B cell (primary cell): ENCODE results near the gene CC2D2A. TPM values are rescaled to one million over a fixed set of nuclear protein-coding genes. Genes with fewer than 3 reads are reported as not detected.

Experiments used
- ATAC-seq: fragments of 200-7000 bp; cut with Tn5 transposase; one replicate; pipeline ENCODE4 v1.10.0; 2021; ENCODE audit warnings: low read depth, mild to moderate bottlenecking, moderate number of reproducible peaks, moderate library complexity
- CTCF ChIA-PET: fragments of 350-600 bp; sonication (Branson Sonifier 250); formaldehyde crosslinking; loops from one replicate; lab custom pipeline; 2021; ENCODE audit warnings: antibody characterized with exemption, inconsistent platforms; lab: Charles Lee
- POLR2A ChIA-PET: fragments of 350-600 bp; sonication (Branson Sonifier 250); formaldehyde crosslinking; loops from one replicate; lab custom pipeline; 2021; ENCODE audit warnings: antibody characterized with exemption; lab: Charles Lee
- DNase-seq: peaks from one replicate; pipeline ENCODE4 v3.0.0; 2013
- H2AFZ ChIP-seq: 2 replicates; pipeline ENCODE4 v1.6.1; 2012; ENCODE audit warnings: mild to moderate bottlenecking, low read depth, low read length; ENCODE audit not compliant: insufficient read depth, poor library complexity, severe bottlenecking
- H3K27ac ChIP-seq, 2 donors: 1 replicate in 1 of 2; 2 replicates in 1 of 2; pipeline ENCODE4 v1.5.1; 2012 to 2013; ENCODE audit warnings: low read length in 2 of 2, mild to moderate bottlenecking in 2 of 2, moderate library complexity in 1 of 2
- H3K27me3 ChIP-seq, 4 experiments: fragments of 200-600 bp in 1 of 4; sonication (generic) in 1 of 4; replicated peaks in 1 of 4; 1 replicate in 2 of 4; 2 replicates in 2 of 4; pipeline versions ENCODE4 v1.6.1 to v1.7.0; 2013 to 2016; ENCODE audit warnings: low read length in 3 of 4, mild to moderate bottlenecking in 2 of 4, mixed read lengths in 1 of 4, moderate library complexity in 1 of 4; ENCODE audit not compliant: insufficient read depth in 4 of 4, control insufficient read depth in 3 of 4; ENCODE audit errors: control extremely low read depth in 1 of 4
- H3K36me3 ChIP-seq, 2 experiments: replicated peaks in 1 of 2; 1 replicate in 1 of 2; 2 replicates in 1 of 2; pipeline versions ENCODE4 v1.6.1 to v1.7.1; 2013; ENCODE audit warnings: low read length in 1 of 2; ENCODE audit not compliant: insufficient read depth in 2 of 2, control insufficient read depth in 1 of 2; ENCODE audit errors: control extremely low read depth in 1 of 2, extremely low read depth in 1 of 2
- H3K4me1 ChIP-seq, 2 donors: fragments of 200-600 bp in 1 of 2; sonication (generic) in 1 of 2; 1 replicate in 1 of 2; 2 replicates in 1 of 2; pipeline versions ENCODE4 v1.5.1 to v1.6.1; 2013 to 2017; ENCODE audit warnings: low read length in 2 of 2; ENCODE audit not compliant: control insufficient read depth in 2 of 2, insufficient read depth in 2 of 2
- H3K4me2 ChIP-seq: replicated peaks from 2 replicates; pipeline ENCODE3; 2012; ENCODE audit warnings: mild to moderate bottlenecking, low read depth, low read length; ENCODE audit not compliant: poor library complexity, severe bottlenecking
- H3K4me3 ChIP-seq, 5 experiments: fragments of 200-600 bp in 1 of 5; sonication (generic) in 1 of 5; 1 replicate in 3 of 5; 2 replicates in 2 of 5; pipeline versions ENCODE4 v1.5.1 to v1.7.0; 2011 to 2016; ENCODE audit warnings: low read length in 4 of 5, mild to moderate bottlenecking in 4 of 5, low read depth in 2 of 5, control low read depth in 1 of 5, moderate library complexity in 1 of 5; ENCODE audit not compliant: insufficient read depth in 1 of 5; ENCODE audit errors: control extremely low read depth in 1 of 5, extremely low read depth in 1 of 5
- H3K79me2 ChIP-seq: fragments of 200-600 bp; sonication (generic); one replicate; pipeline ENCODE4 v1.6.0; 2016; ENCODE audit warnings: low read length; ENCODE audit not compliant: control insufficient read depth, insufficient read depth
- H3K9ac ChIP-seq: fragments of 200-600 bp; sonication (generic); 2 replicates; pipeline ENCODE4 v1.6.1; 2017; ENCODE audit warnings: mild to moderate bottlenecking, low read length, moderate library complexity
- H3K9me3 ChIP-seq, 3 donors: one replicate each; pipeline versions ENCODE4 v1.6.1 to v1.7.1; 2013; ENCODE audit warnings: low read length in 2 of 3; ENCODE audit not compliant: control insufficient read depth in 2 of 3, insufficient read depth in 1 of 3; ENCODE audit errors: control extremely low read depth in 1 of 3
- H4K20me1 ChIP-seq: 2 replicates; pipeline ENCODE4 v1.6.0; 2012; ENCODE audit warnings: mild to moderate bottlenecking, low read length; ENCODE audit not compliant: insufficient read depth, control insufficient read depth, poor library complexity, severe bottlenecking
- H3K27ac Mint-ChIP-seq: one replicate; pipeline ENCODE4 v1.8.0; 2021; ENCODE audit warnings: mixed read lengths
- H3K27me3 Mint-ChIP-seq: one replicate; pipeline ENCODE4 v1.8.0; 2021; ENCODE audit warnings: mixed read lengths
- H3K4me1 Mint-ChIP-seq: one replicate; pipeline ENCODE4 v1.8.0; 2021; ENCODE audit warnings: mixed read lengths
- H3K4me3 Mint-ChIP-seq: one replicate; pipeline ENCODE4 v1.8.0; 2021; ENCODE audit warnings: mixed read lengths
- H3K9me3 Mint-ChIP-seq: one replicate; pipeline ENCODE4 v1.8.0; 2022; ENCODE audit warnings: mixed read lengths; ENCODE audit not compliant: insufficient read depth
- CTCF ChIP-seq: fragments of 200-600 bp; IDR thresholded peaks from one replicate; pipeline ENCODE4 v1.8.0; 2022; ENCODE audit warnings: antibody characterized with exemption, mild to moderate bottlenecking
- EZH2 ChIP-seq: IDR thresholded peaks from 2 replicates; pipeline ENCODE4 v1.6.1; 2012; ENCODE audit warnings: borderline replicate concordance, low read depth, mild to moderate bottlenecking, moderate library complexity, low read length; ENCODE audit not compliant: insufficient read depth, poor library complexity, severe bottlenecking
- WGBS: methylation state at CpG from one replicate; pipeline ENCODE4 v1.1.5; 2013; ENCODE audit warnings: missing lambda C conversion rate; ENCODE audit not compliant: insufficient coverage; 5-methylcytosine and 5-hydroxymethylcytosine counted together
- intact Hi-C: fragments of 100-400 bp; cut with micrococcal nuclease; formaldehyde crosslinking; loops from one replicate; pipeline ENCODE4 v1.10.0; 2022
- polyA plus RNA-seq: library from polyadenylated mRNA; depleted of rRNA; stranded (reverse); fragments of >200 nt; gene quantifications from 2 replicates; pipeline ENCODE4 v1.2.3, GENCODE V29; 2012
- total RNA-seq, 2 donors: library from RNA; stranded (reverse); fragments of 120-200 nt in 1 of 2; gene quantifications; 1 replicate in 1 of 2; 2 replicates in 1 of 2; pipeline versions ENCODE4 v1.2.3 to v1.2.4, GENCODE V29; 2013 to 2022

Gene CC2D2A
- total and polyA plus RNA-seq, 2 donors (not counting 1 experiment from before 2014, with no cell fraction given), result not detected

DNA sequence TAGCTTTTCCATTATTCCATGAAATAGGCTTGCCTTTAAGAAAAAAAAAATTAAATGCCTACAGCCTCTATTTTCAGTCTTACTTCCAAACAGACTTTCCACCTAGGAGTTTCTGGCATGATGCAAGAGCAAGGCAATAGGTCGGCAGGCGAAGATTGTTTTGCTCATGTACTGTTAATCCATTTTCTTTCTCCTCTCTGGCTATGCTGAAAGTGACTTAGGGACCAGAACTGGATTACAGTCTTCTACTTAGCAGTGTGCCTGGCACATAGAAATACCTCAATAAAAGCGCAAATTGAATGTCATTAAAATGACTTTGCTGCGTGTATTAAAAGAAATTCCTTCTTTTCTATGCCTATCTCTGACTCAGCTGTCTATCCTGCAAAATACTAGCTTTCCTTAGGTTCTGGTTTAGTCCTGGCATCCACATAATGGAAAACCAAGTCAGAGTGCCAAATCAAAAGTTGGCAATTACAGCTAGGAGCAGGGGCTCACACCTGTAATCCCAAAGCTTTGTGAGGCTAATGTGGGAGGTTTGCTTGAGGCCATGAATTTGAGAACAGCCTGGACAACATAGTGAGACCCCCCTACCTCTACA lies 51.9 kb downstream of the CC2D2A start:
- ChIA-PET POLR2A (no interaction called here), CTCF (no interaction called here)
- no peaks in the 10 kb centered on the region for H3K79me2 ChIP-seq
- 100% methylated on average over 1 of the region's 4 CpGs for WGBS
- no peaks in the 10 kb centered on the region for H4K20me1 ChIP-seq
- peaks cover 0 to 7% (median 0%) of the 10 kb centered on the region in 3 donors for H3K9me3 ChIP-seq
- no peaks in the 10 kb centered on the region for H3K36me3 ChIP-seq
- intact Hi-C loops, result no loop called here
- no peak overlapping the region for H2AFZ ChIP-seq
- H3K27ac ChIP-seq, result no peak overlapping the region
- Mint-ChIP-seq H3K9me3 (no peaks in the 10 kb centered on the region), H3K27me3 (no peaks in the 10 kb centered on the region), H3K27ac (no peak overlapping the region), H3K4me3 (no peak overlapping the region), H3K4me1 (no peaks in the 10 kb centered on the region)
- H3K4me1 ChIP-seq, result no peaks in the 10 kb centered on the region
- no peak for TF ChIP-seq EZH2
- no peak for TF ChIP-seq CTCF
- H3K4me2 ChIP-seq, result no peak overlapping the region
- DNase-seq (no peak), ATAC-seq (no peak)
- no peak overlapping the region for H3K9ac ChIP-seq
- H3K4me3 ChIP-seq, result no peak overlapping the region
- no peaks in the 10 kb centered on the region for H3K27me3 ChIP-seq

- H3K9ac ChIP-seq, result no peak overlapping the region
- ATAC-seq, result no peak
- H3K79me2 ChIP-seq, result no peaks in the 10 kb centered on the region
- no peaks in the 10 kb centered on the region for H3K36me3 ChIP-seq
- H3K4me1 ChIP-seq, result no peaks in the 10 kb centered on the region
- no peaks in the 10 kb centered on the region for H3K27me3 Mint-ChIP-seq
- H3K4me2 ChIP-seq, result no peak overlapping the region
- H4K20me1 ChIP-seq, result no peaks in the 10 kb centered on the region
- H3K4me1 Mint-ChIP-seq, result no peaks in the 10 kb centered on the region
- no peaks in the 10 kb centered on the region for H3K9me3 Mint-ChIP-seq
- no peak for TF ChIP-seq EZH2
- no peak for TF ChIP-seq CTCF
- H3K27me3 ChIP-seq, result no peaks in the 10 kb centered on the region
- POLR2A ChIA-PET, result no interaction called here
- no peak for DNase-seq
- H3K9me3 ChIP-seq, result no peaks in the 10 kb centered on the region
- H2AFZ ChIP-seq, result no peak overlapping the region
- intact Hi-C loops, result no loop called here
- CTCF ChIA-PET, result no interaction called here
- H3K27ac Mint-ChIP-seq, result no peak overlapping the region
- no peak overlapping the region for H3K4me3 Mint-ChIP-seq
- no peak overlapping the region for H3K27ac ChIP-seq
- H3K4me3 ChIP-seq, result no peak overlapping the region
- 100% methylated on average over 1 of the region's 2 CpGs for WGBS
Measured at GRCh38 chr4:15525080-15525479, 55.4 kb downstream of the CC2D2A start.
